HG03565 (cell line): ENCODE results near the gene SUMF2.
"Not testable (repeated sequence)": the region's sequence is repeated elsewhere in the genome, so short reads cannot be mapped to it uniquely, and the experiment has no call there.

Experiments used
- ATAC-seq: cut with Tn5 transposase; IDR thresholded peaks from one replicate; pipeline ENCODE4 v1.9.1; 2021; ENCODE audit warnings: mild to moderate bottlenecking, moderate library complexity; ENCODE audit not compliant: unreplicated experiment

The SUMF2 gene

GRCh38 chr7:56063882-56064625 is at the start of gene SUMF2:
Gene SUMF2, plus strand, starts transcription at chr7:56064286. Its CDS starts 26 bp downstream, at chr7:56064312.
- peak; percentile 75 for ATAC-seq

DNA sequence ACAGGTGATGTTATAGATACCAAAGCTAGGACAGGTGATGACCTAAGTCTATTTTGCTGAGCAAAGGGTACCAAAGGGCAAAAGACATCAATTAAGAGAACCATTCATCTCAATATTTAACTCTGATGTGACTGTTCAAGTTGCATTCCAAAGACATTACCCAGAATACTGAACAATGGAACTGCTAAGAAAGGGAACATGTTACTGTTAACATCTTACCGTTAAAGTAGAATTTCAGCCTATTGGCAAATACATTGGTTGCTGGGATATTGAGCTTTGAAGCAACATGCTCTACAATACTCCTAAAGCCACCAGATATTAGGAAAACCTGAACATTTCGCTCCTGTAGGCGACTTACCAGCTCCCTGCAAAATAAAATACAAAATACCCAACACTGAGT is 47.1 kb upstream of the SUMF2 start:
- ATAC-seq, result not testable (repeated sequence)

DNA sequence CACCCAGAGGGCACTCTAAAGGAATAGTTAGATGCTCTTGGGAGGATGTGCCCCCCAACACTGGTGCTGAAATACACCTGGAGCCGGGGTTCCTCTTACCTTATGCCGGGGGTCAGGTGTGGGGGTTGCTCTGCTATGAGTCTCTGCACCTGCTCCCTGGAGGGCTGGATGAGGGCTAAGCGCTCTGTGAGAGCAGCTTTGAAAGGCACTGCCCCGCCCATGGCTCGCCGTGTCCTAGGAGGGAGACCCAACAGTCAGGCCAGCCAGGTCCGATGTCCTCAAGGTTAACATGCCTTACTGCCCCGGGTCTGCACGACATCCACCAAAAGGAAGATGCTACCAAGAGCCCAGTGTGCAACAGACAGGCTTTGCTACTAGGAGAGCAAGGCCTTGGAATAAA is 44.6 kb upstream of the SUMF2 start:
- ATAC-seq, result no peak

DNA sequence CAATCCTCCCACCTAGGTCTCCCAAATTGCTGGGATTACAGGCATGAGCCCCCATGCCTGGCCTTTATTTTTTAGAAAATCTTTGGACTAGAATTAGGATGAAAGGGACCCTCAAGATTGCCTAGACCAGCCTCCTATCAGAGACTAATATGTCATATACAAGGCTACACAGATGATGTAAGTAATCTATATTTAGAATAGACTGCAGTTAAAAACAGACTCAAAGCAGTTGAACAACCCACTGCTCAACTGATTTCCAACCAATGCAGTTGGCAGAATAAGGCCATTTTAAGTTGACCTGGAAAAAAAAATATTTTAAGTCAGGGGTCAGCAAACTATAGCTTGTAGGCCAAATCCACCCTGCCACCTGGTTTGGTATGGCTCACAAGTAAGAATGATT is 40.6 kb upstream of the SUMF2 start:
- ATAC-seq, result no peak

- no peak for ATAC-seq
Observed at GRCh38 chr7:56026538-56026937, 37.5 kb upstream of the SUMF2 start.

GRCh38 chr7:56028942-56029630 is 35.0 kb upstream of the SUMF2 start:
- no peak for ATAC-seq

DNA sequence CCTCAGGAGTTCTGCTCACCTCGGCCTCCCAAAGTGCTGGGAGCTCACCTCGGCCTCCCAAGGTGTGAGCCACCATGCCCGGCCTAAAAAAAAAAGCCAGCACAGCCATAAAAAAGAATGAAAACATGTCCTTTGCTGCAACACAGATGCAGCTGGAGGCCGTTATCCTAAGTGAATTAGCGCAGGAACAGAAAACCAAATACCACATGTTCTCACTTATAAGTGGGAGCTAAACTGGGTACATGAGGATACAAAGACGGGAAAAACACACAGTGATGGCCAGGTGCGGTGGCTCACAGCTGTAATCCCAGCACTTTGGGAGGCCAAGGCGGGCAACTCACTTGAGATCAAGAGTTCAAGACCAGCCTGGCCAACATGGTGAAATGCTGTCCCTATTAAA is 33.7 kb upstream of the SUMF2 start:
- ATAC-seq, result no peak

DNA sequence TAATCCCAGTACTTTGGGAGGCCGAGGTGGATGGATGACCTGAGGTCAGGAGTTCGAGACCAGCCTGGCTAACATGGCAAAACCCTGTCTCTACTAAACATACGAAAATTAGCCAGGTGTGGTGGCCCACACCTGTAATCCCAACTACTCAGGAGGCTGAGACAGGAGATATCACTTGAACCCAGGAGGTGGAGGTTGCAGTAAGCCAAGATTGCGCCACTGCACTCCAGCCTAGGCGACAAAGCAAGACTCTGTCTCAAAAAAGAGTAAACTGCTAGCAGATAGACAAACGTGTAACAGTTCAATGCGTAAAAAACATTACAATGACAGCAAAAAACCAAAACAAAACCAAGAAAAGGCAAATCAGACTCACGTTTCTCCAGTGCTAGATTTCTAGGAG is 32.5 kb upstream of the SUMF2 start:
- ATAC-seq, result not testable (repeated sequence)

DNA sequence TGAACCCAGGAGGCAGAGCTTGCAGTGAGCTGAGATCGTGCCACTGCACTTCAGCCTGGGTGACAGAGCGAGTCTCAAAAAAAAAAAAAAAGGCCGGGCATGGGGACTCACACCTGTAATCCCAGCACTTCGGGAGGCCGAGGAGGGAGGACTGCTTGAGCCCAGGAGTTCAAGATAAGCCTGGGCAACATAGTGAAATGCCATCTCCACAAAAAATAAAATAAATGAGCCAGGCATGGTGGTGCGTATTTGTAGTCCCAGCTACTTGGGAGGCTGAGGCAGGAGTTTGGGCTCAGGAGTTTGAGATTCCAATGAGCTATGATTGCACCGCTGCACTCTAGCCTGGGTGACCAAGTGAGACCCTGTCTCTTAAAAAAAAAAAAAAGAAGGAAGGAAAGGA is 31.5 kb upstream of the SUMF2 start:
- not testable (repeated sequence) for ATAC-seq

- ATAC-seq, result peak; percentile 98
Observed at GRCh38 chr7:56033671-56034432, 30.2 kb upstream of the SUMF2 start.

GRCh38 chr7:56040730-56041129 is 23.4 kb upstream of the SUMF2 start:
- ATAC-seq, result no peak

DNA sequence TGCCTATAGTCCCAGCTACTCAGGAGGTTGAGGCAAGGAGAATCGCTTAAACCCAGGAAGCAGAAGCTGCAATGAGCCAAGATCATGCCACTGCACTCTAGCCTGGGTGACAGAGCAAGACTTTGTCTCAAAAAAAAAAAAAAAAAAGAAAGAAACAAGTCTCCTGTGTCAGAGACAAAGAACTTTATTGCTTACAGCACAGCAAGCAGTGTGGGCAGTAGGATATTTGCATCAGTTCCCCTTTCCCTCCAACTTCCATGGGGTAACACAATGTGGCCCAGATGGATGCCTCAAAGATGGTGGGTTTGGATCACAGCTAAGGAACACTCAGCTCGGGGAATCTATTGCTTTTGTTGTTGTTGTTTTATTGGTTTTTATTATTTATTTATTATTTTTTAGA is 18.3 kb upstream of the SUMF2 start:
- ATAC-seq, result not testable (repeated sequence)

DNA sequence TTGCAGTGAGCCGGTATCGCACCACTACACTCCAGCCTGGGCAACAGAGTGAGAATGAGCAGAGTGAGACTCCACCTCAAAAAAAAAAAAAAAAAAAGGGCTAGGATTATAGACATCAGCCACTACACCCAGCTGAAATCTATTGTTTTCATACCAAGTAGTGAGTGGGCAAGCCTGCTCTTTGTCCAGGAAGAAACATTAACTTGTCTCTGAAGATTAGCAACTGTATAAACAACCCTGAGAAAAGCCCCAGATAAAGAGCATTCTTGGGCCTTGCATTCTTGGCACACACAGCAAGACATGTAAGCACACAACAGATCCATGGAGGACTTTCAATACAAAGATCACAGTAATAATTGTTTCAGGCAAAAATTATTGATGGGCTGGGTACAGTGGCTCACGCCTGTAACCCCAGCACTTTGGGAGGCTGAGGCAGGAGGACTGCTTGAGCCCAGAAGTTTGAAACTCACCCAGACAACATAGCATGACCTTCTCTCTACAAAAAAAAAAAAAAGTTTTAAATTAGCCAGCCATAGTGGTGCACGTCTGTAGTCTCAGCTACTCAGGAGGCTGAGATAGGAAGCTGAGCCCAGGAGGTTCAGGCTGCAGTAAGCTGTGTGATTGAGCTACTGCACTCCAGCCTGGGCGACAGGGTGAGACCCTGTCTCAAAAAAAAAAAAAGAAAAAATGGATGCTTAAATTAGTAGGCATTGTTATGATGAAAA is 17.2 kb upstream of the SUMF2 start:
- no peak for ATAC-seq

- not testable (repeated sequence) for ATAC-seq
Observed at GRCh38 chr7:56047446-56048116, 16.5 kb upstream of the SUMF2 start.

GRCh38 chr7:56048245-56048644 is 15.8 kb upstream of the SUMF2 start:
- ATAC-seq, result no peak

- not testable (repeated sequence) for ATAC-seq
Observed at GRCh38 chr7:56048763-56049162, 15.3 kb upstream of the SUMF2 start.

DNA sequence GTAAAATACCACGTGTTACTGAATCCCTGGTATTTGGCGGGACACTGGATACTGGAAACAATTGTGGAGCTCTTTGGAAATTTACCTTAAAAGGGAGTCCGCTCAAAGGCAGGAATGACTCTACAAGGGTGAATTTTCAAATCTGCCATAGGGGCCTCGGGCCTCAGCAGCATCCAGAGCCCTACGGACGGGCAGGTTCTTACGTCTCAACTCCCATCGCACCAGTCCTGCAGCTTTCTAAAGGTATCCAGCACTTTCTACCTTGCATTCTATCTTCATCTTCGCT is 13.1 kb upstream of the SUMF2 start:
- no peak for ATAC-seq

DNA sequence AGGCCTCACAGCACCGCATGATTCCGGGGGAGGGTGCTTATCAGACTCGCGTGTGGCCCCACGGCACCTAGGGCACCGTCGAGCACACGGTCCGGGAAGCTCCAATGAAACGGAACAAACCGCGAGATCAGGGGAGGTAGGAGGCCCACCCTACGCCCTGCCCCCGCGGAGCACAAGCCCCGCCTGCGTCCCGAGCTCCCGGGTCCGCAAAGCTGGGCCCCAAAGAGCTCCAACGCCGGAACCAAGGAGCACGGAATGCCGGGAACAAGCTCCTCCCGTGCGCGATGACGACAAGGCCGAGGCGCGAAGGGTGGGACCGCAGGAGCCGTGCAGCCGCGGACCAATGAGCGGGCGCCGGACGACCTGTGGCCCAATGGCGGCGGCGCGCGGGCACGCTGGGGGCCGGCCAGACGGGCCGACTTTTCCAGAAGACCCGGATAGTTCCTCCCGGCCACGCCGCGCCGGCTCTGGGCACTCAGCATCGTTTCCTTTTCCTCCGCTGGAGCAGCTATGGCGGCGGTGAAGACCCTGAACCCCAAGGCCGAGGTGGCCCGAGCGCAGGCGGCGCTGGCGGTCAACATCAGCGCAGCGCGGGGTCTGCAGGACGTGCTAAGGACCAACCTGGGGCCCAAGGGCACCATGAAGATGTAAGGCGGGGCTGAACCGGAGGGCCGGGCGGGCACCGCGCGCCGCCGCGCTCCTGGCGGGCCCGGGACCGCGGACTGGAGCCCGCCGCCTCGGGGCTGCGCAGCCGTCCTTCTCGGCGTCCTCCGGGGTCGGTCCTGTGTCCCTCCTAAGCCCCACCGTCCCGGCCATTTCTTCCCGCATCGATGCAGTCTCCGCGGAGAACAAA is 12.5 kb upstream of the SUMF2 start, which contains the start of the genes CCT6A and PSPH:
Gene CCT6A (plus strand): TSS at position 427 of the 853 bp plus-strand sequence. CDS start 84 bp downstream, at position 511.
Gene PSPH (minus strand): TSS at position 106 of the 853 bp plus-strand sequence. CDS start 30,232 bp downstream, outside the sequence.
- ATAC-seq, result peak; percentile 93

- no peak for ATAC-seq
Observed at GRCh38 chr7:56053379-56053778, 10.7 kb upstream of the SUMF2 start.
